GM12878 (cell line): Measurements from ENCODE around the gene HDAC9. TPM values are rescaled to one million over a fixed set of nuclear protein-coding genes. Genes with fewer than 3 reads are reported as not detected.

Experiments used
- ATAC-seq: fragments of 200-7000 bp; cut with Tn5 transposase; 3 replicates; pipeline ENCODE4 v1.9.1; 2020; ENCODE audit warnings: mild to moderate bottlenecking, moderate library complexity
- BruUV-seq: library from RNA; stranded (reverse); fragments of 400-500 nt; replicated peaks from 2 replicates; lab custom pipeline; 2021; lab: Mats Ljungman, UMichigan
- CTCF ChIA-PET: fragments of 300-600 bp; sonication (Branson Sonifier 250); formaldehyde crosslinking; extraction: SDS; loops from one replicate; lab custom pipeline; 2021; ENCODE audit warnings: inconsistent platforms; lab: Yijun Ruan, JAX
- POLR2A ChIA-PET: fragments of 350-600 bp; formaldehyde crosslinking; extraction: SDS; loops from one replicate; lab custom pipeline; 2021; ENCODE audit warnings: inconsistent platforms; lab: Charles Lee
- RAD21 ChIA-PET: fragments of 300-600 bp; sonication (Branson Sonifier 250); formaldehyde crosslinking; loops from one replicate; lab custom pipeline; 2023; ENCODE audit warnings: antibody characterized with exemption; ENCODE audit not compliant: unreplicated experiment; lab: Charles Lee
- SMC1A ChIA-PET: fragments of 300-600 bp; sonication (Branson Sonifier 250); formaldehyde crosslinking; loops from one replicate; lab custom pipeline; 2023; ENCODE audit not compliant: unreplicated experiment, uncharacterized antibody; lab: Charles Lee
- DNase-seq: peaks from one replicate; pipeline ENCODE4 v3.0.0-alpha.2; 2011; ENCODE audit warnings: low read depth, low spot score
- FAIRE-seq: peaks from 3 replicates; lab custom pipeline; 2011; peaks lifted over from hg19 to GRCh38; lab: Jason Lieb, UNC
- H2AFZ ChIP-seq: 2 replicates; pipeline ENCODE4 v1.6.0; 2011; ENCODE audit warnings: low read depth, low read length, control low read depth; ENCODE audit not compliant: control insufficient read depth
- H3K27ac ChIP-seq: 2 replicates; pipeline ENCODE4 v1.5.1; 2011; ENCODE audit warnings: control low read depth; ENCODE audit not compliant: control insufficient read depth, insufficient read depth
- H3K27me3 ChIP-seq, 2 experiments: replicated peaks in 1 of 2; 2 replicates each; pipeline versions ENCODE4 v1.6.0 to v1.6.1; 2011; ENCODE audit warnings: low read length in 1 of 2; ENCODE audit not compliant: control insufficient read depth in 2 of 2, insufficient read depth in 2 of 2
- H3K36me3 ChIP-seq, 2 experiments: 2 replicates each; pipeline ENCODE4 v1.5.1; 2011; ENCODE audit warnings: low read length in 1 of 2; ENCODE audit not compliant: control insufficient read depth in 2 of 2, insufficient read depth in 2 of 2
- H3K4me1 ChIP-seq: 2 replicates; pipeline ENCODE4 v1.6.1; 2011; ENCODE audit warnings: mild to moderate bottlenecking, low read length, moderate library complexity, mixed read lengths; ENCODE audit not compliant: control insufficient read depth, insufficient read depth
- H3K4me2 ChIP-seq: 2 replicates; pipeline ENCODE4 v1.6.0; 2011; ENCODE audit warnings: control low read depth; ENCODE audit not compliant: control insufficient read depth, insufficient read depth
- H3K4me3 ChIP-seq: fragments of 200-600 bp; sonication (generic); 2 replicates; pipeline ENCODE4 v1.5.1; 2016
- H3K79me2 ChIP-seq: 2 replicates; pipeline ENCODE4 v1.6.0; 2011; ENCODE audit warnings: low read length; ENCODE audit not compliant: control insufficient read depth, insufficient read depth
- H3K9ac ChIP-seq: 2 replicates; pipeline ENCODE4 v1.8.0; 2011; ENCODE audit warnings: low read length, control low read depth, mixed read lengths; ENCODE audit not compliant: control insufficient read depth, insufficient read depth
- H3K9me3 ChIP-seq: replicated peaks from 3 replicates; pipeline ENCODE4 v1.5.1; 2011; ENCODE audit warnings: mild to moderate bottlenecking, low read length; ENCODE audit not compliant: control insufficient read depth, insufficient read depth
- H4K20me1 ChIP-seq: 2 replicates; pipeline ENCODE4 v1.6.0; 2011; ENCODE audit not compliant: control insufficient read depth, insufficient read depth
- NKRF ChIP-seq: fragments of 450-650 bp; conservative IDR thresholded peaks from 2 replicates; pipeline ENCODE4 v1.6.1; 2017; ENCODE audit warnings: mild to moderate bottlenecking, moderate library complexity
- RELA ChIP-seq: fragments of 450-650 bp; IDR thresholded peaks from 2 replicates; pipeline ENCODE4 v1.8.0; 2014; ENCODE audit warnings: borderline replicate concordance; ENCODE audit not compliant: partially characterized antibody
- RFX5 ChIP-seq: IDR thresholded peaks from 2 replicates; pipeline ENCODE4 v1.6.1; 2011; ENCODE audit warnings: low read depth, low read length, improper control_type of control experiment
- SPI1 ChIP-seq: IDR thresholded peaks from 2 replicates; pipeline ENCODE4 v1.6.1; 2011; ENCODE audit warnings: low read depth, mild to moderate bottlenecking, low read length, moderate library complexity, borderline replicate concordance; ENCODE audit not compliant: insufficient read depth
- SRF ChIP-seq, 2 experiments: IDR thresholded peaks; 2 replicates each; pipeline ENCODE4 v1.6.1; 2011; ENCODE audit warnings: low read depth in 2 of 2, low read length in 2 of 2, mild to moderate bottlenecking in 1 of 2, moderate library complexity in 1 of 2
- ZBTB4 ChIP-seq: fragments of 450-650 bp; formaldehyde crosslinking; IDR thresholded peaks from 2 replicates; pipeline ENCODE4 v1.4.0; 2022; ENCODE audit warnings: mild to moderate bottlenecking, moderate library complexity
- whole genome bisulfite sequencing: methylation state at CpG from one replicate; pipeline ENCODE4 v1.1.6; 2016; ENCODE audit warnings: low lambda C conversion rate; ENCODE audit not compliant: insufficient replicate concordance, insufficient coverage; ENCODE audit errors: missing lambda C conversion rate; 5-methylcytosine and 5-hydroxymethylcytosine counted together
- in situ Hi-C: fragments of 300-500 bp; cut with MboI; formaldehyde crosslinking; loops from 9 replicates; pipeline ENCODE4 v1.14.3; 2018; ENCODE audit warnings: mixed read lengths
- intact Hi-C: fragments of 100-400 bp; cut with micrococcal nuclease; formaldehyde crosslinking; loops from one replicate; pipeline ENCODE4 v1.14.2; 2022; ENCODE audit not compliant: unreplicated experiment
- polyA plus RNA-seq, 11 experiments: library from polyadenylated mRNA; depleted of rRNA in 4 of 11; unstranded in 6 of 11; stranded (reverse) in 5 of 11; fragments of >200 nt; fragmentation: Nextera tagmentation in 4 of 11; fragmentation: Illumina TruSeq in 1 of 11; extraction: Ambion mirVana in 4 of 11; extraction: Trizol in 1 of 11; gene quantifications; 1 replicate in 1 of 11; 2 replicates in 10 of 11; pipeline versions ENCODE4 v1.2.1 to v1.2.3, GENCODE V29; 2011 to 2016; ENCODE audit warnings: inconsistent platforms in 2 of 11, missing spikeins in 2 of 11, low read depth in 1 of 11
- total RNA-seq, 4 experiments: library from RNA; depleted of rRNA in 3 of 4; stranded (reverse); fragments of >200 nt in 3 of 4; fragmentation: Illumina TruSeq in 1 of 4; extraction: Trizol in 1 of 4; gene quantifications; 2 replicates each; pipeline versions ENCODE4 v1.2.1 to v1.2.3, GENCODE V29; 2013 to 2021

Gene HDAC9
- total and polyA plus RNA-seq, 10 of the 15 experiments (the other 5 are each of a cell fraction or from before 2014, with no cell fraction given): 0.73 to 12.8 (median 0.92) TPM

GRCh38 chr7:18778594-18778993 lies 283.0 kb downstream of the HDAC9 start:
- H3K79me2 ChIP-seq: no peaks in the 10 kb centered on the region
- H2AFZ ChIP-seq: no peak overlapping the region
- no peak overlapping the region for H3K27ac ChIP-seq
- no peak for TF ChIP-seq NKRF
- ChIA-PET POLR2A (no interaction called here), RAD21 (no interaction called here), CTCF (no interaction called here), SMC1A (interaction anchor here (0.7 kb wide), 1 partner anchor 306 kb away, joined by 4 read pairs; no protein-coding TSS in a partner anchor)
- H3K4me2 ChIP-seq: no peak overlapping the region
- BruUV-seq: no TSS peak
- FAIRE-seq: no peak
- intact Hi-C loops (no loop called here), in situ Hi-C loops (no loop called here)
- H3K9me3 ChIP-seq: no peaks in the 10 kb centered on the region
- WGBS: 12% methylated on average over 3 of the region's 3 CpGs
- no peaks in the 10 kb centered on the region for H3K4me1 ChIP-seq
- H3K36me3 ChIP-seq: no peaks in the 10 kb centered on the region
- no peak for ATAC-seq
- no peak for DNase-seq
- H3K4me3 ChIP-seq: no peak overlapping the region
- no peaks in the 10 kb centered on the region for H3K27me3 ChIP-seq
- H4K20me1 ChIP-seq: no peaks in the 10 kb centered on the region
- no peak overlapping the region for H3K9ac ChIP-seq

- RAD21 ChIA-PET: no interaction called here
- no peaks in the 10 kb centered on the region for H3K4me1 ChIP-seq
- TF ChIP-seq NKRF: no peak
- no peak for TF ChIP-seq SPI1
- no peak for TF ChIP-seq RELA
- TF ChIP-seq RFX5: no peak
- no peak for TF ChIP-seq ZBTB4 (CRISPR knock-in tag)
- TF ChIP-seq SRF (IDR thresholded peaks at IDR 0.05; ENCODE audit: low read depth in 2 of 2, low read length in 2 of 2): no peak
- TF ChIP-seq, all 136 proteins: peak for 0
- Histone ChIP-seq H2AFZ (no peak overlapping the region), H3K27me3 (no peaks in the 10 kb centered on the region), H3K27ac (no peak overlapping the region), H3K4me3 (no peak overlapping the region), H3K9me3 (no peaks in the 10 kb centered on the region), H4K20me1 (no peaks in the 10 kb centered on the region), H3K4me2 (no peak overlapping the region), H3K79me2 (no peaks in the 10 kb centered on the region), H3K36me3 (no peaks in the 10 kb centered on the region), H3K9ac (no peak overlapping the region)
- FAIRE-seq: no peak
- ChIA-PET SMC1A (no interaction called here), CTCF (no interaction called here), POLR2A (no interaction called here)
- BruUV-seq: no TSS peak
- intact Hi-C loops: no loop called here
- in situ Hi-C loops: no loop called here
- ATAC-seq: no peak
- no peak for DNase-seq
Observed at GRCh38 chr7:18780266-18780665, 284.7 kb downstream of the HDAC9 start.
